GM19468 (cell line): ENCODE results near the gene WAPL.
"Not testable (repeated sequence)": the region's sequence is repeated elsewhere in the genome, so short reads cannot be mapped to it uniquely, and the experiment has no call there.

Experiments used
- ATAC-seq: cut with Tn5 transposase; IDR thresholded peaks from one replicate; pipeline ENCODE4 v1.9.1; 2021; ENCODE audit warnings: mild to moderate bottlenecking, moderate library complexity, moderate number of reproducible peaks; ENCODE audit not compliant: unreplicated experiment; ENCODE audit errors: extremely low read depth

WAPL gene

DNA sequence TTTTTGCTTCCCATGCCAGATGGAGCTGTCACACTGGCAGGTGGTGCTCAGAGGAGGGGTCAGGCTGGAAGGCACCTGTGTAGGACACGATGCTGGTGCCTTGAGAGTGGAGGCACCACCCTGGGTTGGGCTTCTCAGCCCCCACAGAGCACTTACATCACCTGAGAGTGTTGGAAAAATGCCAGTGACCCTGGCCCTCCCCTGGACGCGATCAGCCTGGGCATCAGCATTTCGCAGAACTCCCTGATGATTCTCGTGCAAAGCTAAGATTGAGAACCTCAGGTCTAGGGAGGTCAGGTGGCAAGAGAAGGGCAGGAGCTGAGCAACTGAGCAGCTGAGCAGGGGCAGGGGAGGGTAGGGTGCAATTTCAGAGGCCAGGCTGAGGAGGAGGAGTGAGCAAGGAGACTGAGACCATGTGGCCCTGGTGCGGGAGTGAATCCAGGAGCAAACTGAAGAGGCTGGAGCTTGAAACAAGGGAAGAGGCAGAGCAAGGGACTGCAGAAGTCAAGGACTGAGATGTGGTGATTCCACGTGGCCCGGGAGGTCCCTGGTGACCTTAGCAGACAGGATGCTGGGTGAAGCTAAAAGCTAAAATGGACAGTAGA, 130.3 kb downstream of the WAPL start:
- no peak for ATAC-seq

DNA sequence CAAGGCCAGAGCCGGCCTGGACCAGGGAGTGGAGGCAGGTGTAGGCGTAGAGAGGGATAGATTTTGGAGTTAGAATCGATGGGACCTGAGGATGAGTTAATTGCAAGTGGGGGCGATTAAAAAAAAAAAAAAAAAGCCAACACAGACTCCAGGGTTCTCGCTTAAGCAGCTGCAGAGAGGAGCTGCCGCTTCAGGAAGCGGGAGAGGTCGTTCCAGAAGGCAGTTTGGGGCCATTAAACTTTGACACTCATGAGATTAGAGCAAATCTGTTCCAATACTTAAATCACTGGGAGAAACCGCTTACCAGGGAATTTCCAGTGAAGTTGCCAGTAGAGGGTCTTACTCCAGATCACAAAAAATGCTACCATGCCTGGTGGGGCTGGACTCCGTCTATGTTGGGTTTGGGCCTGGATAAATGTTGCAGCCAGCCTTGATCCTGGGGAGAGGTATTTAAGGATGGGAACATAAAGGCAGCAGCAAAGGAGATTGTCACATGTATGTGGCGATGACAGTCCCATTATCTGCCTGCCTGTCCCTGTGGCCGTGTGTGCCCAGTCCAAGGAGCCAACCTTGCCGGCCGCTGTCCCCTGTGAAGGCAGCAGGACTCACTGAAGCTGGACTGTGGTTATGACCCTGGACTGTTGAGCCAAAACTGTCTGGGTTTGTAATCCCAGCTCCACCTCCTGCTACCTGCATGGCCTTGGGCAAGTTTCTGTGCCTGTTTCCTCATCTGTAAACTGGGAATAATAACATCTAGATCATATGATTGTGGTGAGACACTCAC, 131.1 kb downstream of the WAPL start:
- ATAC-seq, result no peak

DNA sequence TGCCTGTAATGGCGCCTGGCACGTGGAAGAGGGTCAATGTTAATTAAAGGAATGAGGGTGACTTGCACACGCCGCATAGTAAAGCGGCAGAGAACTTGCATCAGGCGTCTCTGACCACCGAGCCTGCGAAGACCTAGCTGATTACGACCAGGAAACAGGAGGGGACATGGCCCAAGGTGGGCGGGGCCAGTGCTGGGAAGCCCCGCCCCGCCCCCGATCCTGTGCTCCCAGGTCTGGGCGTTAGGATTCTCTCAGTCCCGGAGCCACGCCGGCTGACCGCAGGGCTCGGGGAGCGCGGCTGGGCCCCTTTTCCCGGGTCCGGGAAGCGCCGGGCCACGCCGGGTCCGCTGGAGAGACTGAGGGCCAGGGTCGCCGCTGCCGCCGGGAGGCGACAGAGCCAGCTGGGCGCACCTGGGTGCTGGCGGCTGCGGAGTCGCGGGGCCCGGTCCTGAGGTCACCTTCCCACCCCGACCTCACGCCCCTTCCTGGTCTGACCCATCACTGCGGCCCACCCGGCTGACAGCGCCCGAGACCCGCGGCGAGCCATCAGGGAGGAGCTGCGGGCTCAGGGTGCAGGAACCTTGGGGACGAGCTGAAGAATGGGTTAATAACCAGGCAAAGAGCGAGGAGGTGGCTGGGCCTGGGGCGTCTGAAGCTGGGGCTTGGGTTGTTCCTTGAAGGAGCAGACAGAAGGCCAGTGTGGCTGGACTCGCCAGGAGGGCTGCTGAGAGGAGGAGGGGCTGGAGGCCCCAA, 132.0 kb downstream of the WAPL start:
- no peak for ATAC-seq

DNA sequence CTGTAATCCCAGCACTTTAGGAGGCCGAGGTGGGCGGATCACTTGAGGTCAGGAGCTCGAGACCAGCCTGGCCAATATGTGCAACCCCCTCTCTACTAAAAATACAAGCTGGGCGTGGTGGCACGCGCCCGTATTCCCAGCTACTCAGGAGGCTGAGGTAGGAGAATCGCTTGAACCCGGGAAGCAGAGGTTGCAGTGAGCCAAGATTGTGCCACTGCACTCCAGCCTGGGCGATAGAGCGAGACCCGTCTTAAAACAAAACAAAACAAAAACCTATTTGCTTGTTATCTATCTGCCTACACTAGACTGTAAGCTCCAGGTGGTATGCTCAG, 132.5 kb downstream of the WAPL start:
- not testable (repeated sequence) for ATAC-seq

DNA sequence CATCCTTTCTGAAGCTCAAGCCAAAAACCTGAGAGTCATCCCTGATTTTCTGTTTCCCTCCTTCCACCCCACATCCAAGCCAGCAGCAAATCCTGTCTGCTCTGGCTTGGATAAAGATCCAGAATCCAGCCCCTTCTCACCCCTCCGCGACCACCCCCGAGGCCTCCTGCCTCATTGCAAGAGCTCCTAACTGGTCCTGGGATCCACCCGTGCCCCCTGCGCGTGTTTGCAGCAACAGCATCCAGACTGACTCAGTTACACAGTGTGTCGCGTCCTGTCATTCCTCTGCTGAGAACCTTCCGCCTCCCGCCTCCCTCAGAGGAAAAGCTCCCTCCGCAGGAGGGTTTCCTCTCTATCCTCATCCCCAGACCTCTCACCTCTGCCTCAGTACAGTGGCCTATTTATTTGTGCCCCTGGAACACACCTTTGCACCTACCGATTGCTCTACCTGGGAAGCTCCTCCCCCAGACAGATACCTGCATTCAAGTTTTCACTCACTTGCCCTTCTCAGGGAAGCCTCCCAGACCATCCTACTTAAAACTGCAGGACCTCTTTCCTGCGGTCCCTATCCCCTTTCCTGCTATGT, 133.4 kb downstream of the WAPL start:
- ATAC-seq, result no peak

DNA sequence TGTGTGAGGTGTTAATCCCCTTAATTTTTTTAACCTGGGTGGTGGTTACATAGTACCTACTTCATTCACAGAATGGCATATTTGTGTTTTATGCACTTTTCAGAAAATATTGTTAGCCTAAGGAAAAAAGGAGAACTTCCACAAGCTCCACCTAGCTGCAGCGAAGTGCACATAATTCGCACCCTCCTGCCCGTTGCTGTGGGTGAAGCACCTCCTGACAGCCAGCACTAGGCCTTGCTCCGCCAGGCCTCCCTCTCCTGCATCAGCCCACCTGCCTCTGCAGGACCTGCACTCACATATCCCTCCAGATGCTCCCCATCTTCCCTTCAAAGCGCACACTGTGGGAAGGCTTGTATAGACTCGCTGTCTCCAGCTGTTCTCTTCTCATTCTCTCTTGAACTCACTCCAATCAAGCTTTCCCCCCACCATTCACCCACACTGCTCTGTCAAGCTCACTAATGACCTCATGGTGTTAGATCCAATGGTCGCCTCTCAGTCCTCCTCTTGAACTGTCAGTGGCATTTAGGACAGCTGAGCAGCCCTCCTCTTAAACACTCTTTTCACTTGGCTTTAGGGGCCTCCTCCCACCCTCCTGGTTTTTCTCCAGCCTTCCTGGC, 134.3 kb downstream of the WAPL start:
- ATAC-seq, result no peak

DNA sequence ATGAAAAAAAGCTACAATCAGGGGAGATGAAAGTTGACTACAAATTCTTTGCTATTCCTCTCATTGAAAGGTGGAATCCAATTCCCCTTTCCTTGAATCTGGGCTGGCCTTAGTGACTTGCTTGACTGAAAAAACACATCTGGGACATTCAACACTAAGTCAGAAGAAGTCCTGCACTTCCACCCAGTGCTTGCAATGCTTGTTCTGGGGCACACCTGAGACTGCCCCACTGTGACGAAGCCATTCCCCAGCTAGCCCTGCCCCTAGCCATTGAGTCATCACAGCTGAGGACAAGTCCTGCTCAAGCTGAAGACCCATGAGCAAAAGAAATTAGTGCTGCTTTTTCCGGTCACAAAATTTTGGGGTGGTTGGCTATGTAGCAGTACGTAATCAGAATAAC, 135.8 kb downstream of the WAPL start:
- no peak for ATAC-seq
